Measurements from ENCODE around the gene SAT2. TPM values are rescaled to one million over a fixed set of nuclear protein-coding genes. Genes with fewer than 3 reads are reported as not detected.
A peak's percentile ranks its signal among the peaks of the same experiment; 100 is the strongest.

SAT2 gene
- total RNA-seq, 1 experiment from 2014 or later: 66.8 TPM

DNA sequence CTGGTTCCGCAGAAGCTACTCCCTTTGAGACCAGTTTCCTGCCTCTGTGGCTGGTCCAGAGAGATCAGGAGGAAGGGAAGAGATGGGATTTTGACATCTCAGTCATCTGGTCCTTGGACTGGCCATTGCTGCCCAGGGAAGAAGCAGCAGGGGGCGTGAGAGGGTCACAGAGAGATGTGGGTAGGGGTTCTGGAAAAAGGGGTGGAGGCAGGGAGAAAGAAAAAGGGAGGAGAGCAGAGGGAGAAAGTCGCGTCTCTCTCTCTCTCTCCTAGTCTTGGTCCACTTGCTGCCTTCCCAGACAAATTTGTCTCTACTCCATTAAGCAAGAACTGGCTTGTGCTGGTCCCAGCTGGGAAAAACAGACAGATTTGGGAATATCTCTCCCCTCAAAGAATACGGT lies 6.8 kb upstream of the SAT2 start:
- Mint-ChIP-seq H3K9me3 (ENCODE audit: unreplicated experiment) (no peaks in the 10 kb centered on the region), H3K27ac (ENCODE audit: low read depth, unreplicated experiment) (no peak overlapping the region), H3K4me3 (ENCODE audit: unreplicated experiment) (no peak overlapping the region), H3K36me3 (ENCODE audit: insufficient read depth, unreplicated experiment) (no peaks in the 10 kb centered on the region), H3K4me1 (ENCODE audit: insufficient read depth, unreplicated experiment) (no peaks in the 10 kb centered on the region), H3K27me3 (ENCODE audit: insufficient read depth, unreplicated experiment) (no peaks in the 10 kb centered on the region)
- ChIA-PET CTCF (interaction anchor here (0.7 to 4.4 kb wide), 6 partner anchors 24 to 82 kb away, joined by 3 to 48 read pairs (median 5); partner anchors contain the start of genes TP53 and WRAP53), POLR2A (interaction anchor here (12.8 kb wide), 1 partner anchor 53 kb away, joined by 208 read pairs; the partner anchor contains the start of genes TP53 and WRAP53)
- intact Hi-C loops (cut with micrococcal nuclease): no loop called here
- no TSS peak for BruUV-seq (replicated peaks)
- TF ChIP-seq, protein P1, sequence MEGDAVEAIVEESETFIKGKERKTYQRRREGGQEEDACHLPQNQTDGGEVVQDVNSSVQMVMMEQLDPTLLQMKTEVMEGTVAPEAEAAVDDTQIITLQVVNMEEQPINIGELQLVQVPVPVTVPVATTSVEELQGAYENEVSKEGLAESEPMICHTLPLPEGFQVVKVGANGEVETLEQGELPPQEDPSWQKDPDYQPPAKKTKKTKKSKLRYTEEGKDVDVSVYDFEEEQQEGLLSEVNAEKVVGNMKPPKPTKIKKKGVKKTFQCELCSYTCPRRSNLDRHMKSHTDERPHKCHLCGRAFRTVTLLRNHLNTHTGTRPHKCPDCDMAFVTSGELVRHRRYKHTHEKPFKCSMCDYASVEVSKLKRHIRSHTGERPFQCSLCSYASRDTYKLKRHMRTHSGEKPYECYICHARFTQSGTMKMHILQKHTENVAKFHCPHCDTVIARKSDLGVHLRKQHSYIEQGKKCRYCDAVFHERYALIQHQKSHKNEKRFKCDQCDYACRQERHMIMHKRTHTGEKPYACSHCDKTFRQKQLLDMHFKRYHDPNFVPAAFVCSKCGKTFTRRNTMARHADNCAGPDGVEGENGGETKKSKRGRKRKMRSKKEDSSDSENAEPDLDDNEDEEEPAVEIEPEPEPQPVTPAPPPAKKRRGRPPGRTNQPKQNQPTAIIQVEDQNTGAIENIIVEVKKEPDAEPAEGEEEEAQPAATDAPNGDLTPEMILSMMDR (IDR thresholded peaks at IDR 0.05; ENCODE audit: unreplicated experiment): peak; percentile 51
- DNase-seq (ENCODE audit: unreplicated experiment): peak; percentile 55

DNA sequence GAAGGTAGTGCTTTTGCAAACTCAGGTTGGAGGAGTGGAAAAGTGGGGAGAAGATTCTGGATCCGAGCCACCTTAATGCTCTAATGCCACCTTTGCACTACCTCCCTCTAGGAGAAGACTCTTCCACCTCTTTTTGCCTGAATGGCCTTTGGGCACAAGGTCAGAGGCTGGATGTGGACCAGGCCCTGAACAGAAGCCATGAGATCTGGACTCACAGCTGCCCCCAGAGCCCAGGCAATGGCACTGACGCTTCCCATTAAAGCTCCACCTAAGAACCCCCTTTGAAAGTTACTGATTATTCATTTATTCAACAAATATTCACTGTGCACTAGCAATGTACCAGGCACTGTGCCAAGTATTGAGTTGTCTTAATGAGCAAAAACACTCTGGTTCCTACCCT lies 5.5 kb upstream of the SAT2 start:
- POLR2A ChIA-PET: interaction anchor here (1.1 to 12.8 kb wide), 3 partner anchors 34 to 54 kb away, joined by 4 to 208 read pairs (median 4); partner anchors contain the start of genes SOX15, TP53 and WRAP53
- intact Hi-C loops (cut with micrococcal nuclease): no loop called here
- no peak overlapping the region for H3K27ac Mint-ChIP-seq (ENCODE audit: low read depth, unreplicated experiment)

DNA sequence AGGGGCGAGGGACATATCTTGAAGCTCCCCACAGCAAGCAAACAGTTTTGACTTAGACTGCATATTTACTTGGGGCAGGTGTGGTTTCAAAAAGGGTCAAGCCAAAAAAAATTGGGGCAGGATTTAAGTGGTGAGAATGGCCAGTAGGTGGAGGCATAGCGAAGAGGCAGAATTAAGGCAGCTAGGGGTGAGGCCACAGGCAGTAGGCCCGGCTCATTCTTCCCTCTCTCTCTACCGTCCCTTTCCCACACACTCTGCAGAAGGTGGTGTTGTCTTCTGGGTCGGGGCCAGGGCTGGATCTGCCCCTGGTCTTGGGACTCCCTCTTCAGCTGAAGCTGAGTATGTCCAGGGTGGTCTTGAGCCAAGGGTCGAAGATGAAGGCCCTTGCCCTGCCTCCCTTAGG lies 4.9 kb upstream of the SAT2 start:
- no peaks in the 10 kb centered on the region for H3K36me3 Mint-ChIP-seq (ENCODE audit: insufficient read depth, unreplicated experiment)
- BruUV-seq (replicated peaks): no TSS peak
- H3K9me3 Mint-ChIP-seq (ENCODE audit: unreplicated experiment): no peaks in the 10 kb centered on the region
- DNase-seq (ENCODE audit: unreplicated experiment): peak; percentile 69
- H3K27me3 Mint-ChIP-seq (ENCODE audit: insufficient read depth, unreplicated experiment): no peaks in the 10 kb centered on the region
- intact Hi-C loops (cut with micrococcal nuclease): loop anchor here (1.0 kb wide), 1 partner anchor 56 kb away; the partner anchor contains the start of gene WRAP53
- no peak overlapping the region for H3K27ac Mint-ChIP-seq (ENCODE audit: low read depth, unreplicated experiment)
- H3K4me1 Mint-ChIP-seq (ENCODE audit: insufficient read depth, unreplicated experiment): no peaks in the 10 kb centered on the region
- CTCF ChIA-PET: interaction anchor here (0.6 to 4.4 kb wide), 23 partner anchors 9 to 308 kb away, joined by 3 to 48 read pairs (median 5); partner anchors contain the start of genes ATP1B2, SENP3, TP53 and WRAP53
- no peak overlapping the region for H3K4me3 Mint-ChIP-seq (ENCODE audit: unreplicated experiment)
- POLR2A ChIA-PET: interaction anchor here (1.1 to 12.8 kb wide), 4 partner anchors 18 to 55 kb away, joined by 4 to 208 read pairs (median 6); partner anchors contain the start of genes FXR2, SOX15, TP53 and WRAP53
- TF ChIP-seq, protein P1 (IDR thresholded peaks at IDR 0.05; ENCODE audit: unreplicated experiment): peak; percentile 63

More for the DNA sequence above, 5.5 kb upstream of the SAT2 start:
- H3K36me3 Mint-ChIP-seq (ENCODE audit: insufficient read depth, unreplicated experiment): no peaks in the 10 kb centered on the region
- CTCF ChIA-PET: interaction anchor here (0.6 to 4.4 kb wide), 18 partner anchors 9 to 309 kb away, joined by 3 to 48 read pairs (median 5); partner anchors contain the start of genes ATP1B2, TP53 and WRAP53
- H3K9me3 Mint-ChIP-seq (ENCODE audit: unreplicated experiment): no peaks in the 10 kb centered on the region
- TF ChIP-seq, protein P1 (IDR thresholded peaks at IDR 0.05; ENCODE audit: unreplicated experiment): no peak
- no peak overlapping the region for H3K4me3 Mint-ChIP-seq (ENCODE audit: unreplicated experiment)
- BruUV-seq (replicated peaks): no TSS peak
- no peaks in the 10 kb centered on the region for H3K4me1 Mint-ChIP-seq (ENCODE audit: insufficient read depth, unreplicated experiment)
- no peaks in the 10 kb centered on the region for H3K27me3 Mint-ChIP-seq (ENCODE audit: insufficient read depth, unreplicated experiment)
- DNase-seq (ENCODE audit: unreplicated experiment): no peak

All from MCF 10A (cell line).